Measurements from ENCODE around the gene MEIS2.

GRCh38 chr15:37057831-37058230 lies 42.5 kb downstream of the MEIS2 start:
- TF ChIP-seq CTCF (IDR thresholded peaks at IDR 0.05; ENCODE audit: borderline replicate concordance, extremely low read depth, low read length, poor library complexity, severe bottlenecking), result no peak
- no peak for TF ChIP-seq EZH2 (IDR thresholded peaks at IDR 0.05; ENCODE audit: borderline replicate concordance, low read depth, low read length, severe bottlenecking)

Measured in DND-41 (cell line).